GM21423 (cell line): ENCODE data around the gene AFAP1L1.

Experiments used
- ATAC-seq: cut with Tn5 transposase; IDR thresholded peaks from one replicate; pipeline ENCODE4 v1.9.1; 2021; ENCODE audit warnings: mild to moderate bottlenecking, moderate library complexity; ENCODE audit not compliant: unreplicated experiment

The AFAP1L1 gene

GRCh38 chr5:149367972-149368645 is 96.5 kb downstream of the AFAP1L1 start:
- no peak for ATAC-seq

GRCh38 chr5:149370878-149371277 is 99.2 kb downstream of the AFAP1L1 start:
- no peak for ATAC-seq

- peak; percentile 79 for ATAC-seq
Observed at GRCh38 chr5:149371296-149371962, 99.8 kb downstream of the AFAP1L1 start.

GRCh38 chr5:149372076-149372795 is 100.6 kb downstream of the AFAP1L1 start:
- no peak for ATAC-seq

- no peak for ATAC-seq
Observed at GRCh38 chr5:149372932-149373331, 101.3 kb downstream of the AFAP1L1 start.

GRCh38 chr5:149374303-149374702 is 102.6 kb downstream of the AFAP1L1 start:
- ATAC-seq, result no peak

- ATAC-seq, result no peak
Observed at GRCh38 chr5:149374801-149375200, 103.1 kb downstream of the AFAP1L1 start.

- ATAC-seq, result no peak
Observed at GRCh38 chr5:149375434-149375833, 103.8 kb downstream of the AFAP1L1 start.

- no peak for ATAC-seq
Observed at GRCh38 chr5:149376104-149376503, 104.4 kb downstream of the AFAP1L1 start.

GRCh38 chr5:149376711-149377447 is 105.2 kb downstream of the AFAP1L1 start:
- no peak for ATAC-seq

GRCh38 chr5:149378241-149378820 is 106.7 kb downstream of the AFAP1L1 start:
- ATAC-seq, result no peak

- ATAC-seq, result no peak
Observed at GRCh38 chr5:149379177-149379761, 107.6 kb downstream of the AFAP1L1 start, which contains the start of gene IL17B. Gene IL17B (minus strand): TSS chr5:149379292. CDS start chr5:149379225, 67 bp downstream.

GRCh38 chr5:149379818-149380374 is 108.2 kb downstream of the AFAP1L1 start:
- no peak for ATAC-seq

- no peak for ATAC-seq
Observed at GRCh38 chr5:149380466-149381121, 108.9 kb downstream of the AFAP1L1 start.

GRCh38 chr5:149381261-149381985 is 109.8 kb downstream of the AFAP1L1 start:
- ATAC-seq, result peak; percentile 11

GRCh38 chr5:149381986-149382338 is 110.3 kb downstream of the AFAP1L1 start:
- ATAC-seq, result peak; percentile 66

GRCh38 chr5:149382517-149383220 is 111.0 kb downstream of the AFAP1L1 start:
- no peak for ATAC-seq

- ATAC-seq, result no peak
Observed at GRCh38 chr5:149383399-149383798, 111.7 kb downstream of the AFAP1L1 start.
